Measurements from ENCODE around the gene NDUFB10.
"Not testable (repeated sequence)": the region's sequence is repeated elsewhere in the genome, so short reads cannot be mapped to it uniquely, and the experiment has no call there.

The NDUFB10 gene

DNA sequence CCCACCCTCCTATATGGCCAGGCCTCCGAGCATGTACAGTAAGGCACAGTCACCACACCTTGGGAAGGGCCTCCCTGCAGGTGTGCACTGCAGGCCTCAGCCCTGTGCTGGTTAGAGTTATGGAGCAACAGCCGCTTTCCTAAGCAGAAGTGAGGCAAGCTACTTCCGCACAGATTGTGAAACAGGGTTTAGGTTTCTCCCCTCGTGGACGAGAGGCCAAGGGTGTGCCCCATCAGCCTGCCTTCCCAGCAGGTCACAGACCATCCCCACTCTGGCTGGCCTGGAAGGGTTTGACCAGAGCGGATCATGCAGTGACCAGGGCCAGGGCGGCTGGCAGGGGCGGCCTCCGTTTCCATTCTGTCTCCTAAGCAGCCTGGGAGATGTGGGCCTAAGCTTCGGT, 21.0 kb upstream of the NDUFB10 start:
- no peak overlapping the region for H3K4me3 ChIP-seq (ENCODE audit: control insufficient read depth, low read depth, low read length)
- TF ChIP-seq, protein P1, sequence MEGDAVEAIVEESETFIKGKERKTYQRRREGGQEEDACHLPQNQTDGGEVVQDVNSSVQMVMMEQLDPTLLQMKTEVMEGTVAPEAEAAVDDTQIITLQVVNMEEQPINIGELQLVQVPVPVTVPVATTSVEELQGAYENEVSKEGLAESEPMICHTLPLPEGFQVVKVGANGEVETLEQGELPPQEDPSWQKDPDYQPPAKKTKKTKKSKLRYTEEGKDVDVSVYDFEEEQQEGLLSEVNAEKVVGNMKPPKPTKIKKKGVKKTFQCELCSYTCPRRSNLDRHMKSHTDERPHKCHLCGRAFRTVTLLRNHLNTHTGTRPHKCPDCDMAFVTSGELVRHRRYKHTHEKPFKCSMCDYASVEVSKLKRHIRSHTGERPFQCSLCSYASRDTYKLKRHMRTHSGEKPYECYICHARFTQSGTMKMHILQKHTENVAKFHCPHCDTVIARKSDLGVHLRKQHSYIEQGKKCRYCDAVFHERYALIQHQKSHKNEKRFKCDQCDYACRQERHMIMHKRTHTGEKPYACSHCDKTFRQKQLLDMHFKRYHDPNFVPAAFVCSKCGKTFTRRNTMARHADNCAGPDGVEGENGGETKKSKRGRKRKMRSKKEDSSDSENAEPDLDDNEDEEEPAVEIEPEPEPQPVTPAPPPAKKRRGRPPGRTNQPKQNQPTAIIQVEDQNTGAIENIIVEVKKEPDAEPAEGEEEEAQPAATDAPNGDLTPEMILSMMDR (conservative IDR thresholded peaks at IDR 0.05; ENCODE audit: control insufficient read depth, insufficient read depth, low read depth, low read length), result no peak
- no peak for DNase-seq (ENCODE audit: low read depth)

DNA sequence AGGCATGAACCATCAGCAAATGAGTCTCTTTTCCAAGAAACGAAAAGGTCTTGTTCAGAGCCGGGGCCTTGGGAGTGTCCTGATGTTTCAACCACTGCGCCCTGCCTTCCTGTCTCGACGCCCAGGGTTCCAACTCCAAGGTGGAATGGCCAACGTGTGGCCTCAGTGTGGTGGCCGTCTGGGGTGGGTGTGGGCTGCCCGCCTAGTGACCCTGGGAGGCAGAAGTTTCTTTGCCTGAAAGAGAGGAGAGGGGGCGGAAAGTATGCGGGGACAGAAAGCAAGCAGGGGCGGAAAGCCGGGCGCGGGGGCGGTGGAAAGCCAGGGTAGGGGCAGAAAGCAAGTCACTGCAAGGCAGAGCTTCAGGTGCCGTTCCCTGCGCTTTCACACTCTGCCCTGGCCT, 20.4 kb upstream of the NDUFB10 start:
- DNase-seq (ENCODE audit: low read depth), result no peak
- H3K4me3 ChIP-seq (ENCODE audit: control insufficient read depth, low read depth, low read length), result no peak overlapping the region
- TF ChIP-seq, protein P1 (conservative IDR thresholded peaks at IDR 0.05; ENCODE audit: control insufficient read depth, insufficient read depth, low read depth, low read length), result no peak

GRCh38 chr16:1939833-1940232, 19.5 kb upstream of the NDUFB10 start:
- not testable (repeated sequence) for DNase-seq (ENCODE audit: low read depth); H3K4me3 ChIP-seq (ENCODE audit: control insufficient read depth, low read depth, low read length)

DNA sequence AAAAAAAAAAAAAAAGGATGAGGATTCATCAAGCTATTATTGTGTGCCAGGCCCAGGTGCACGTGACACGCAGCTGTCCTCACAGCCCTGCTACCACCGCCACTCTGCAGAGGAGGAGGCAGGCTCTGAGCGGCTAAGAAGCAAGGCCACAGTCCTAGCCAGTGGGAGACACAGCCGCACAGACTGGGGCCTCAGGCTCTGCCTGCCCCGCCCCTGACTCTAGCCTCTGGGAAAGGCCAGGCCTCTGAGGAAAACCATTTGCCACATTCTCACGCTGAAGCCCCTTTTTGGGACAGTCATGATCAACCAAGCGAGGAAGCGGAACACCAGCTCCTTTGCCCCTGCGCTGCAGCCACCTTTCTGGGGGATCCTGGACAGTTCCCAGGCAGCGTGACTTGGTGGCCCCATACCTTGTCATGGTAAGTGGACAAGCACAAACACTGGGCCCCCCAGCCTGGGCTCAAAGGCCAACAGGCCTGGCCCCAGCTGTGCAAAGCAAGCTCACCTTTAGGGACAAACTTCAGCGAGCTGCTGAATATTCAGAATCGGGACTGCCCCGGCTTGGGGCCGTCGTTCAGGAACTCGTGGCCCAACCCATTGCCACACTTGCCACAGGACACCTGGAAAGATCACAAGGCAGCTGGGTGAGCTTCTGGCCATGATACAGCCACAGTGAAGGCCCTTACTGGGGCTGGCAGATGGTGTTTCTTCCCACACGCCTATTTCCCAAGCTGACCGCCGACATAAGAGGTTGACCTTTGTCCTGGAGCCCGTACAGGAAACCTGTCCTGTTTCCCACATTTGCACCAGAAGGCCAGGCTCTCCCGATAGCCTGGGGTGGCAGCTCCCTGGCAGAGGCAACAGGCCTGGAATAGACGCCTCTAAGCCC, 18.8 kb upstream of the NDUFB10 start:
- no peak for DNase-seq (ENCODE audit: low read depth)
- TF ChIP-seq, protein P1 (conservative IDR thresholded peaks at IDR 0.05; ENCODE audit: control insufficient read depth, insufficient read depth, low read depth, low read length), result no peak
- H3K4me3 ChIP-seq (ENCODE audit: control insufficient read depth, low read depth, low read length), result no peak overlapping the region

DNA sequence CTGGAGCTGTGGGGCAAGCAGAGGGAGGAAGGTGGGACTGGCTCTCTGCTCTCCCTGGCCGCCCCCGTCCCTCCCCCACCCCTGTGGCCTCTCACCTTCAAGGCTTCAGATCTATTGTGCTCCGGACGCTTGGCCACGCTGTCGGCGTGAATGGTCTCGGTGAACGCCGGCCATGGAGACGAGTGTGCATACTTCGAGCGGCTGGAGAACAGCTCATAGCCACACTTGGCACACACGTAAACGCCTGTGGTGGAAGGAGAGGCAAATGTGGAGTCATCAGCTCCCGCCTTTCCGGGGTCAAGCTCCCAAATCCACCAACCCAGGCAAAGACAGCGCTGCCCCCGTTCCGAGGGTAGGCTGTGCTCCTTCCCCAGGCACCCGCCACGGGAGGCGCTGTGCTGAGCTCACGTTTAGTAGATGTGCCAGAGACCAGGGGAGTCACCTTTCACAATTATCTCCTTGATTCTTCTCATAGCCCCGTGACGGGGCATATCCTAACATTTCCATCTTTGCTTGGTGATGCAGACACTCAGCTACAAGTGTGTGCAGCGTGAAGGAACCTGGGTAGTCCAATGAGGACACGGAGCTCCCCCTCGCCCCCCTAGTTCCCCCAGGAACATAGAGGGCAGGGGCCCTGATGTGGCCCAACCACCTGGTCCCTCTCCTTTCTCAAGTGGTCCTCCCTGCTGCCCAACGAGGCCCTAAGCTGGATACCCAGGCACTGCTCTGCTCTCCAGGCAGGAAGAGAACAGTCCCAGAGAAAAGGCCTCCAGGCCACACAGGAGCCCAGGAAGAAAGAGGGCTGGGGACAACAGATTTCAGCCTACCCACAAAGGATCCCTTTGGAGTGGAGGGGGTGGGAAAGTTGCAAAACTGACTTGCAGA, 17.9 kb upstream of the NDUFB10 start:
- no peak for DNase-seq (ENCODE audit: low read depth)
- TF ChIP-seq, protein P1 (conservative IDR thresholded peaks at IDR 0.05; ENCODE audit: control insufficient read depth, insufficient read depth, low read depth, low read length), result no peak
- H3K4me3 ChIP-seq (ENCODE audit: control insufficient read depth, low read depth, low read length), result no peak overlapping the region

DNA sequence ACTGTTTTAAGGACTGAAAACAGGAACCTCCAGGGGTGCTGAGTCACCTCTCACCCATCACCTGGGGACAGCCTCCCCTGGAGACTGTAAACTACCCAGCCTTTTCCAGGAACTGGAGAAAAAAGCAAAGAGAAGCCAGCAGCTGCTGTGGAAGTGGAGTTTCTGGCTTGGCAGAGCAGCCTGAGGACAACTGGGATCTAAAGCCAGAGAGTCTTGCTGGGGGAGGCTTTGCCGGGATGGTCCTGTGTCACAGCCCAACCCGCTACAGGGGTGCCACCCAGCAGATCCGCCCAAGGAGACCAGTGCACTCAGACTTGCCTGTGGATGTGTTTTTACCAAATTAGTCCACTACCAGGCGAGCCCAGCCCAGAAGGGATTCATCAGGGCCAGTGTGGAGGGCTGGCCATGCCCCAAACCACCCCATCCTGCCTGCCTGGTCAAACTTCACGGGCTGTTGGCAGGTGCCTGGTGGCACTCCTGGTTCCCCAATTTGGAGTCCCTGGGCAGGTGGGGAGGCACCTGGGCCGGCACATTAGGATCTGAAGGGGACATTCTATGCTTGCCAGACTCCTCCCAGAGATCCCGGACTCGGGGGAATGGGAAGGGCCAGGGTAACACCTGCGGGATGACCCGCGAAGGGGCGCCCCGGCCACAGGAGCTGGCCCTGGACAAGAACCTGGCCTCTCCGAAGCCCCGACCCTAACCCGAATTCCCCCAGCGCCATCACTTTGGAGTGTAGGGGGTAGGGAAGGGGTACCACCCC, 17.1 kb upstream of the NDUFB10 start:
- H3K4me3 ChIP-seq (ENCODE audit: control insufficient read depth, low read depth, low read length), result peak overlapping the region; percentile 83
- DNase-seq (ENCODE audit: low read depth), result peak; percentile 41
- TF ChIP-seq, protein P1 (conservative IDR thresholded peaks at IDR 0.05; ENCODE audit: control insufficient read depth, insufficient read depth, low read depth, low read length), result no peak

All from fibroblast of mammary gland (primary cell).